Right atrium auricular region (tissue), 2 donors: ENCODE measurements around the gene GEN1. TPM values are rescaled to one million over a fixed set of nuclear protein-coding genes. Genes with fewer than 3 reads are reported as not detected.

Experiments used
- DNase-seq: peaks from one replicate; pipeline ENCODE4 v3.0.0-alpha.2; 2019; ENCODE audit warnings: low spot score
- H3K27ac ChIP-seq, 2 donors: fragments of 200-600 bp; sonication (generic); 1 replicate in 1 of 2; 2 replicates in 1 of 2; pipeline ENCODE4 v1.5.1; 2016 to 2019
- H3K27me3 ChIP-seq, 2 donors: fragments of 200-600 bp; sonication (generic); one replicate each; pipeline versions ENCODE4 v1.5.1 to v1.6.0; 2017 to 2019
- H3K36me3 ChIP-seq: fragments of 200-600 bp; sonication (generic); one replicate; pipeline ENCODE4 v1.5.1; 2016
- H3K4me1 ChIP-seq, 2 donors: fragments of 200-600 bp; sonication (generic); one replicate each; pipeline versions ENCODE4 v1.5.1 to v1.6.0; 2017 to 2019
- H3K4me3 ChIP-seq, 2 donors: fragments of 200-600 bp; sonication (generic); 1 replicate in 1 of 2; 2 replicates in 1 of 2; pipeline ENCODE4 v1.5.1; 2017 to 2019; ENCODE audit warnings: mild to moderate bottlenecking in 1 of 2, moderate library complexity in 1 of 2
- H3K9me3 ChIP-seq, 2 donors: fragments of 200-600 bp; sonication (generic); one replicate each; pipeline ENCODE4 v1.5.1; 2019
- CTCF ChIP-seq, 2 donors: fragments of 200-600 bp; sonication (generic); IDR thresholded peaks; one replicate each; pipeline ENCODE4 v1.5.1; 2019; ENCODE audit warnings: antibody characterized with exemption in 2 of 2
- total RNA-seq, 2 donors: library from RNA; depleted of rRNA; stranded (reverse); fragments of >200 nt; gene quantifications; one replicate each; pipeline ENCODE4 v1.1.0, GENCODE V29; 2016

GEN1 gene
- total RNA-seq, result 1 to 10 TPM; 1.2 to 2.3 TPM

GRCh38 chr2:17753803-17754663, at the start of gene GEN1, which contains the start of gene SMC6:
Gene GEN1, plus strand, starts transcription at chr2:17754138. Its CDS starts 5,806 bp downstream, at chr2:17759944.
Gene SMC6, minus strand, starts transcription at chr2:17753810. Its CDS starts 7,864 bp downstream, at chr2:17745946.
- Histone ChIP-seq H3K4me1 (peaks cover 0 to 33% of the 10 kb centered on the region in 2 donors), H3K27me3 (no peaks in the 10 kb centered on the region), H3K4me3 (peak within 1 kb of the TSS; percentile 94 to 99), H3K36me3 (no peaks in the 10 kb centered on the region), H3K9me3 (no peaks in the 10 kb centered on the region), H3K27ac (peak within 1 kb of the TSS; percentile 96 to 97)
- no peak for TF ChIP-seq CTCF (IDR thresholded peaks at IDR 0.05)
- peak; percentile 86 for DNase-seq

DNA sequence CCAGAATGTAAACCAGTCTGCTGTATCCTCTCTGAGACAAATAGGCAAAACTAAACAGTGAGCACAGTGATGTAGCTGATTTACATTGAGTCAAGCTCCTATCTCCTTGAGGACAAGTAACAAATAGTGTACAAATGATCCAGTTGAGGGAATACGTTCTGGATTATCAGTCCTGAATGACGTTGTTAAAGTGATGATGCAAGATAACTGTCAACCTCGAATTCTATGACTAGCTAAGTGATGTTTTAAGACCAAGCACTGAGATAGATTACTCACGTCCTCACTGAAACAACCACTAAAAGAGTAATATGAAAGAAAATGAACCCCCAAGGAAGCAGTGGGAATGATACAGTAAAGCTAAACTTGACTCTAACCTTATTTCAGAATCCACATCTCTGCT, 47.1 kb upstream of the GEN1 start:
- TF ChIP-seq CTCF (IDR thresholded peaks at IDR 0.05), result no peak
- peaks cover 0 to 7% of the 10 kb centered on the region in 2 donors for H3K4me1 ChIP-seq
- H3K27me3 ChIP-seq, result no peaks in the 10 kb centered on the region
- H3K36me3 ChIP-seq, result peaks cover 15% of the 10 kb centered on the region
- no peak overlapping the region for H3K4me3 ChIP-seq
- no peaks in the 10 kb centered on the region for H3K9me3 ChIP-seq
- no peak overlapping the region for H3K27ac ChIP-seq
- DNase-seq, result no peak

- H3K27me3 ChIP-seq, result no peaks in the 10 kb centered on the region
- no peak for TF ChIP-seq CTCF (IDR thresholded peaks at IDR 0.05)
- no peak for DNase-seq
- H3K4me3 ChIP-seq, result no peak overlapping the region
- no peak overlapping the region for H3K27ac ChIP-seq
- no peaks in the 10 kb centered on the region for H3K9me3 ChIP-seq
- H3K36me3 ChIP-seq, result peaks cover 21% of the 10 kb centered on the region
- H3K4me1 ChIP-seq, result peaks cover 0 to 7% of the 10 kb centered on the region in 2 donors
Observed at GRCh38 chr2:17708501-17708900, 45.4 kb upstream of the GEN1 start.

- H3K4me3 ChIP-seq, result no peak overlapping the region
- peaks cover 0 to 7% of the 10 kb centered on the region in 2 donors for H3K4me1 ChIP-seq
- no peaks in the 10 kb centered on the region for H3K27me3 ChIP-seq
- no peaks in the 10 kb centered on the region for H3K9me3 ChIP-seq
- peak overlapping the region in 1 of 2 donors; percentile 44 for H3K27ac ChIP-seq
- DNase-seq, result no peak
- H3K36me3 ChIP-seq, result peaks cover 34% of the 10 kb centered on the region
- TF ChIP-seq CTCF (IDR thresholded peaks at IDR 0.05), result no peak
Observed at GRCh38 chr2:17709897-17710296, 44.0 kb upstream of the GEN1 start.

- Histone ChIP-seq H3K27ac (no peak overlapping the region), H3K4me3 (no peak overlapping the region), H3K27me3 (no peaks in the 10 kb centered on the region), H3K36me3 (peaks cover 42% of the 10 kb centered on the region), H3K4me1 (peaks cover 0 to 7% of the 10 kb centered on the region in 2 donors), H3K9me3 (no peaks in the 10 kb centered on the region)
- TF ChIP-seq CTCF (IDR thresholded peaks at IDR 0.05), result no peak
- DNase-seq, result no peak
Observed at GRCh38 chr2:17710547-17711248, 43.2 kb upstream of the GEN1 start.
